Measurements from ENCODE around the gene HDC. TPM values are rescaled to one million over a fixed set of nuclear protein-coding genes. Genes with fewer than 3 reads are reported as not detected.

Gene HDC
- total and polyA plus RNA-seq, 10 of the 15 experiments (the other 5 are each of a cell fraction or from before 2014, with no cell fraction given), result not detected

DNA sequence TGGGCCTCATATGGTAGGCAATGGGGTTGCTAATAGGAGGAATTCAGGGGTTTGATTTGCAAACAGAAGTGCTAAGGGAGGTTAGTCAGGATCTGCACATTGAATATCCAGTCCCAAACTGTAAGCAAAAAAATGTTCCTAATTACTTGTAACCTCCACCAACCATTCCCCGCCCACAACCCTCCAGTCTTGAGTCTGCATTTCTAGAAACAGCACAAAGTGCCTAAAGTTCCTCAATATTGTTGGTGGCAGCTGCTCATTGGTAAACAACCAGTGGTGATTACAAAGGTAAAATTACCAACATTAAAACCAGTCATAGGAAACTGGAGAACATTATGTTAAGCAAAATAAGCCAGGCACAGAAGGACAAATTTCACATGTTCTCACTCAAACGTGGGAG lies 18.9 kb downstream of the HDC start:
- intact Hi-C loops (cut with micrococcal nuclease; ENCODE audit: unreplicated experiment), result no loop called here
- Histone ChIP-seq H3K27me3 (replicated peaks in 1 of 2; ENCODE audit: control insufficient read depth in 2 of 2, insufficient read depth in 2 of 2, low read length in 1 of 2) (no peaks in the 10 kb centered on the region), H3K79me2 (ENCODE audit: control insufficient read depth, insufficient read depth, low read length) (no peaks in the 10 kb centered on the region), H3K4me2 (ENCODE audit: control insufficient read depth, insufficient read depth) (no peak overlapping the region), H3K27ac (ENCODE audit: control insufficient read depth, insufficient read depth) (no peak overlapping the region), H2AFZ (ENCODE audit: control insufficient read depth, low read depth, low read length) (no peak overlapping the region; the same call in 1 of the 2 replicates), H3K4me1 (ENCODE audit: control insufficient read depth, insufficient read depth, low read length) (peaks cover 8% of the 10 kb centered on the region), H3K9ac (ENCODE audit: control insufficient read depth, insufficient read depth, low read length) (no peak overlapping the region), H3K36me3 (ENCODE audit: control insufficient read depth in 2 of 2, insufficient read depth in 2 of 2, low read length in 1 of 2) (no peaks in the 10 kb centered on the region), H3K9me3 (replicated peaks; ENCODE audit: control insufficient read depth, insufficient read depth, low read length) (no peaks in the 10 kb centered on the region), H3K4me3 (no peak overlapping the region), H4K20me1 (ENCODE audit: control insufficient read depth, insufficient read depth) (no peaks in the 10 kb centered on the region)
- CTCF ChIA-PET, result no interaction called here
- 69% methylated on average over 2 of the region's 2 CpGs for WGBS (ENCODE audit: insufficient coverage, insufficient replicate concordance, low lambda C conversion rate, missing lambda C conversion rate)
- SMC1A ChIA-PET (ENCODE audit: uncharacterized antibody, unreplicated experiment), result interaction anchor here (1.2 kb wide), 1 partner anchor 56 kb away, joined by 3 read pairs; no protein-coding TSS in a partner anchor
- RAD21 ChIA-PET (ENCODE audit: unreplicated experiment), result no interaction called here
- ATAC-seq, result no peak
- no peak for FAIRE-seq
- in situ Hi-C loops (cut with MboI), result no loop called here
- POLR2A ChIA-PET, result interaction anchor here (0.5 kb wide), 1 partner anchor 28 kb away, joined by 11 read pairs; no protein-coding TSS in a partner anchor
- no TSS peak for BruUV-seq (replicated peaks)
- DNase-seq (ENCODE audit: low read depth, low spot score), result no peak
- TF ChIP-seq TARDBP (IDR thresholded peaks at IDR 0.05; ENCODE audit: borderline replicate concordance) (no peak), SPI1 (IDR thresholded peaks at IDR 0.05; ENCODE audit: borderline replicate concordance, insufficient read depth, low read depth, low read length) (no peak), LARP7 (IDR thresholded peaks at IDR 0.05) (no peak), IRF3 (IDR thresholded peaks at IDR 0.05) (no peak), KDM1A (IDR thresholded peaks at IDR 0.05; ENCODE audit: borderline replicate concordance) (no peak), TAF1 (IDR thresholded peaks at IDR 0.05; ENCODE audit: borderline replicate concordance, low read depth, low read length) (no peak), EGR1 (IDR thresholded peaks at IDR 0.05; ENCODE audit: borderline replicate concordance in 1 of 2, low read depth in 2 of 2, low read length in 2 of 2) (no peak)
- TF ChIP-seq, protein P1, sequence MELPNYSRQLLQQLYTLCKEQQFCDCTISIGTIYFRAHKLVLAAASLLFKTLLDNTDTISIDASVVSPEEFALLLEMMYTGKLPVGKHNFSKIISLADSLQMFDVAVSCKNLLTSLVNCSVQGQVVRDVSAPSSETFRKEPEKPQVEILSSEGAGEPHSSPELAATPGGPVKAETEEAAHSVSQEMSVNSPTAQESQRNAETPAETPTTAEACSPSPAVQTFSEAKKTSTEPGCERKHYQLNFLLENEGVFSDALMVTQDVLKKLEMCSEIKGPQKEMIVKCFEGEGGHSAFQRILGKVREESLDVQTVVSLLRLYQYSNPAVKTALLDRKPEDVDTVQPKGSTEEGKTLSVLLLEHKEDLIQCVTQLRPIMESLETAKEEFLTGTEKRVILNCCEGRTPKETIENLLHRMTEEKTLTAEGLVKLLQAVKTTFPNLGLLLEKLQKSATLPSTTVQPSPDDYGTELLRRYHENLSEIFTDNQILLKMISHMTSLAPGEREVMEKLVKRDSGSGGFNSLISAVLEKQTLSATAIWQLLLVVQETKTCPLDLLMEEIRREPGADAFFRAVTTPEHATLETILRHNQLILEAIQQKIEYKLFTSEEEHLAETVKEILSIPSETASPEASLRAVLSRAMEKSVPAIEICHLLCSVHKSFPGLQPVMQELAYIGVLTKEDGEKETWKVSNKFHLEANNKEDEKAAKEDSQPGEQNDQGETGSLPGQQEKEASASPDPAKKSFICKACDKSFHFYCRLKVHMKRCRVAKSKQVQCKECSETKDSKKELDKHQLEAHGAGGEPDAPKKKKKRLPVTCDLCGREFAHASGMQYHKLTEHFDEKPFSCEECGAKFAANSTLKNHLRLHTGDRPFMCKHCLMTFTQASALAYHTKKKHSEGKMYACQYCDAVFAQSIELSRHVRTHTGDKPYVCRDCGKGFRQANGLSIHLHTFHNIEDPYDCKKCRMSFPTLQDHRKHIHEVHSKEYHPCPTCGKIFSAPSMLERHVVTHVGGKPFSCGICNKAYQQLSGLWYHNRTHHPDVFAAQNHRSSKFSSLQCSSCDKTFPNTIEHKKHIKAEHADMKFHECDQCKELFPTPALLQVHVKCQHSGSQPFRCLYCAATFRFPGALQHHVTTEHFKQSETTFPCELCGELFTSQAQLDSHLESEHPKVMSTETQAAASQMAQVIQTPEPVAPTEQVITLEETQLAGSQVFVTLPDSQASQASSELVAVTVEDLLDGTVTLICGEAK (IDR thresholded peaks at IDR 0.05; ENCODE audit: borderline replicate concordance), result no peak
- TF ChIP-seq, protein P2, sequence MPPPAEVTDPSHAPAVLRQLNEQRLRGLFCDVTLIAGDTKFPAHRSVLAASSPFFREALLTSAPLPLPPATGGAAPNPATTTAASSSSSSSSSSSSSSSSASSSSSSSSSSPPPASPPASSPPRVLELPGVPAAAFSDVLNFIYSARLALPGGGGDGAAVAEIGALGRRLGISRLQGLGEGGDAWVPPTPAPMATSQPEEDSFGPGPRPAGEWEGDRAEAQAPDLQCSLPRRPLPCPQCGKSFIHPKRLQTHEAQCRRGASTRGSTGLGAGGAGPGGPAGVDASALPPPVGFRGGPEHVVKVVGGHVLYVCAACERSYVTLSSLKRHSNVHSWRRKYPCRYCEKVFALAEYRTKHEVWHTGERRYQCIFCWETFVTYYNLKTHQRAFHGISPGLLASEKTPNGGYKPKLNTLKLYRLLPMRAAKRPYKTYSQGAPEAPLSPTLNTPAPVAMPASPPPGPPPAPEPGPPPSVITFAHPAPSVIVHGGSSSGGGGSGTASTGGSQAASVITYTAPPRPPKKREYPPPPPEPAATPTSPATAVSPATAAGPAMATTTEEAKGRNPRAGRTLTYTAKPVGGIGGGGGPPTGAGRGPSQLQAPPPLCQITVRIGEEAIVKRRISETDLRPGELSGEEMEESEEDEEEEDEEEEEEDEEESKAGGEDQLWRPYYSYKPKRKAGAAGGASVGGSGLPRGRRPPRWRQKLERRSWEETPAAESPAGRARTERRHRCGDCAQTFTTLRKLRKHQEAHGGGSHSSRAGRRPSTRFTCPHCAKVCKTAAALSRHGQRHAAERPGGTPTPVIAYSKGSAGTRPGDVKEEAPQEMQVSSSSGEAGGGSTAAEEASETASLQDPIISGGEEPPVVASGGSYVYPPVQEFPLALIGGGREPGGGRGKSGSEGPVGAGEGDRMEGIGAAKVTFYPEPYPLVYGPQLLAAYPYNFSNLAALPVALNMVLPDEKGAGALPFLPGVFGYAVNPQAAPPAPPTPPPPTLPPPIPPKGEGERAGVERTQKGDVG (CRISPR knock-in tag; IDR thresholded peaks at IDR 0.05), result no peak
- TF ChIP-seq, protein P3, sequence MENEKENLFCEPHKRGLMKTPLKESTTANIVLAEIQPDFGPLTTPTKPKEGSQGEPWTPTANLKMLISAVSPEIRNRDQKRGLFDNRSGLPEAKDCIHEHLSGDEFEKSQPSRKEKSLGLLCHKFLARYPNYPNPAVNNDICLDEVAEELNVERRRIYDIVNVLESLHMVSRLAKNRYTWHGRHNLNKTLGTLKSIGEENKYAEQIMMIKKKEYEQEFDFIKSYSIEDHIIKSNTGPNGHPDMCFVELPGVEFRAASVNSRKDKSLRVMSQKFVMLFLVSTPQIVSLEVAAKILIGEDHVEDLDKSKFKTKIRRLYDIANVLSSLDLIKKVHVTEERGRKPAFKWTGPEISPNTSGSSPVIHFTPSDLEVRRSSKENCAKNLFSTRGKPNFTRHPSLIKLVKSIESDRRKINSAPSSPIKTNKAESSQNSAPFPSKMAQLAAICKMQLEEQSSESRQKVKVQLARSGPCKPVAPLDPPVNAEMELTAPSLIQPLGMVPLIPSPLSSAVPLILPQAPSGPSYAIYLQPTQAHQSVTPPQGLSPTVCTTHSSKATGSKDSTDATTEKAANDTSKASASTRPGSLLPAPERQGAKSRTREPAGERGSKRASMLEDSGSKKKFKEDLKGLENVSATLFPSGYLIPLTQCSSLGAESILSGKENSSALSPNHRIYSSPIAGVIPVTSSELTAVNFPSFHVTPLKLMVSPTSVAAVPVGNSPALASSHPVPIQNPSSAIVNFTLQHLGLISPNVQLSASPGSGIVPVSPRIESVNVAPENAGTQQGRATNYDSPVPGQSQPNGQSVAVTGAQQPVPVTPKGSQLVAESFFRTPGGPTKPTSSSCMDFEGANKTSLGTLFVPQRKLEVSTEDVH (IDR thresholded peaks at IDR 0.05; ENCODE audit: low read depth, partially characterized antibody), result no peak
- TF ChIP-seq, protein P4, sequence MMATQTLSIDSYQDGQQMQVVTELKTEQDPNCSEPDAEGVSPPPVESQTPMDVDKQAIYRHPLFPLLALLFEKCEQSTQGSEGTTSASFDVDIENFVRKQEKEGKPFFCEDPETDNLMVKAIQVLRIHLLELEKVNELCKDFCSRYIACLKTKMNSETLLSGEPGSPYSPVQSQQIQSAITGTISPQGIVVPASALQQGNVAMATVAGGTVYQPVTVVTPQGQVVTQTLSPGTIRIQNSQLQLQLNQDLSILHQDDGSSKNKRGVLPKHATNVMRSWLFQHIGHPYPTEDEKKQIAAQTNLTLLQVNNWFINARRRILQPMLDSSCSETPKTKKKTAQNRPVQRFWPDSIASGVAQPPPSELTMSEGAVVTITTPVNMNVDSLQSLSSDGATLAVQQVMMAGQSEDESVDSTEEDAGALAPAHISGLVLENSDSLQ (IDR thresholded peaks at IDR 0.05), result no peak
